AG04450 (cell line): Measurements from ENCODE around the gene DDX23. TPM values are rescaled to one million over a fixed set of nuclear protein-coding genes. Genes with fewer than 3 reads are reported as not detected.
A peak's percentile ranks its signal among the peaks of the same experiment; 100 is the strongest.
"Not testable (repeated sequence)": the region's sequence is repeated elsewhere in the genome, so short reads cannot be mapped to it uniquely, and the experiment has no call there.

Experiments used
- CTCF ChIA-PET: fragments of 300-600, 350-600 bp; formaldehyde crosslinking; extraction: SDS; loops from one replicate; lab custom pipeline; 2022; ENCODE audit warnings: antibody characterized with exemption, inconsistent platforms; lab: Charles Lee
- POLR2A ChIA-PET: fragments of 350-600 bp; formaldehyde crosslinking; extraction: SDS; loops from one replicate; lab custom pipeline; 2021; ENCODE audit warnings: antibody characterized with exemption, inconsistent platforms; lab: Yijun Ruan, JAX
- DNase-seq: peaks from one replicate; pipeline ENCODE4 v3.0.0-alpha.2; 2011; ENCODE audit warnings: low read depth, low spot score
- H3K27ac ChIP-seq: one replicate; pipeline ENCODE4 v1.5.1; 2012; ENCODE audit warnings: low read depth, low read length, control low read depth
- H3K27me3 ChIP-seq: one replicate; pipeline ENCODE4 v1.6.0; 2012; ENCODE audit warnings: low read length; ENCODE audit not compliant: control insufficient read depth, insufficient read depth
- H3K4me3 ChIP-seq: 2 replicates; pipeline ENCODE4 v1.5.1; 2011; ENCODE audit warnings: mild to moderate bottlenecking, low read depth, low read length, control low read depth
- H3K9me3 ChIP-seq: 2 replicates; pipeline ENCODE4 v1.5.1; 2012; ENCODE audit warnings: low read length; ENCODE audit not compliant: control insufficient read depth, insufficient read depth
- CTCF ChIP-seq: IDR thresholded peaks from 2 replicates; pipeline ENCODE4 v1.5.1; 2011; ENCODE audit warnings: low read depth, low read length, control low read depth, inconsistent platforms
- polyA plus RNA-seq: library from polyadenylated mRNA; depleted of rRNA; stranded (reverse); fragments of >200 nt; gene quantifications from 2 replicates; pipeline ENCODE4 v1.2.3, GENCODE V29; 2011

Gene DDX23
- polyA plus RNA-seq, 1 experiment = 56.6 TPM

- DNase-seq = no peak
- Histone ChIP-seq H3K9me3 (peaks cover 3% of the 10 kb centered on the region; the same call in 1 of the 2 replicates), H3K27me3 (peaks cover 4% of the 10 kb centered on the region), H3K27ac (no peak overlapping the region), H3K4me3 (no peak overlapping the region)
- ChIA-PET CTCF (interaction anchor here (0.6 to 12.9 kb wide), 11 partner anchors 12 to 336 kb away, joined by 3 to 411 read pairs (median 40); partner anchors contain the start of gene RND1), POLR2A (no interaction called here)
- TF ChIP-seq CTCF = no peak
Observed at GRCh38 chr12:48854488-48854887, 2.5 kb upstream of the DDX23 start.

- Histone ChIP-seq H3K4me3 (peak overlapping the region; percentile 57), H3K27ac (peak overlapping the region; percentile 47), H3K9me3 (peaks cover 3% of the 10 kb centered on the region; the same call in 1 of the 2 replicates), H3K27me3 (peaks cover 4% of the 10 kb centered on the region)
- ChIA-PET CTCF (interaction anchor here (0.5 to 12.9 kb wide), 42 partner anchors 9 to 640 kb away, joined by 3 to 411 read pairs (median 8); partner anchors contain the start of genes ARF3, DDN, FKBP11 and RND1), POLR2A (interaction anchor here (0.6 to 1.2 kb wide), 7 partner anchors 13 to 140 kb away, joined by 3 to 4 read pairs (median 3); partner anchors contain the start of gene RND1)
- peak; percentile 79 for DNase-seq
- peak; percentile 84 for TF ChIP-seq CTCF
Observed at GRCh38 chr12:48852734-48853688, 1.0 kb upstream of the DDX23 start.

GRCh38 chr12:48842021-48842420 is 9.9 kb downstream of the DDX23 start:
- POLR2A ChIA-PET, DNase-seq, H3K4me3 ChIP-seq, H3K27ac ChIP-seq, H3K27me3 ChIP-seq, H3K9me3 ChIP-seq, CTCF ChIA-PET: not testable (repeated sequence)

GRCh38 chr12:48838048-48838447 is 13.9 kb downstream of the DDX23 start:
- no peak overlapping the region for H3K27ac ChIP-seq
- no peaks in the 10 kb centered on the region for H3K9me3 ChIP-seq
- H3K4me3 ChIP-seq = no peak overlapping the region
- TF ChIP-seq CTCF = no peak
- no peak for DNase-seq
- POLR2A ChIA-PET = no interaction called here
- CTCF ChIA-PET = no interaction called here
- H3K27me3 ChIP-seq = no peaks in the 10 kb centered on the region

- CTCF ChIA-PET = interaction anchor here (1.0 kb wide), 1 partner anchor 72 kb away, joined by 3 read pairs; a partner anchor contains a TSS
Observed at GRCh38 chr12:48832321-48833060, 19.5 kb downstream of the DDX23 start.

More at GRCh38 chr12:48832321-48833060, 19.5 kb downstream of the DDX23 start:
- H3K4me3 ChIP-seq = no peak overlapping the region
- DNase-seq = no peak
- TF ChIP-seq CTCF = no peak
- H3K27ac ChIP-seq = no peak overlapping the region
- no peaks in the 10 kb centered on the region for H3K9me3 ChIP-seq
- POLR2A ChIA-PET = interaction anchor here (0.5 kb wide), 1 partner anchor 71 kb away, joined by 9 read pairs; no protein-coding TSS in a partner anchor
- no peaks in the 10 kb centered on the region for H3K27me3 ChIP-seq
